HepG2 (cell line): ENCODE measurements around the gene CEP19. TPM values are rescaled to one million over a fixed set of nuclear protein-coding genes. Genes with fewer than 3 reads are reported as not detected.
A peak's percentile ranks its signal among the peaks of the same experiment; 100 is the strongest.

Experiments
- CBX5 ChIP-seq: sonication (generic); formaldehyde crosslinking; IDR thresholded peaks from 2 replicates; pipeline ENCODE4 v1.4.0; 2020; ENCODE audit warnings: missing genetic modification reagents, borderline replicate concordance
- CEBPG ChIP-seq: IDR thresholded peaks from 2 replicates; pipeline ENCODE4 v1.6.1; 2016
- HIVEP1 ChIP-seq: sonication (generic); formaldehyde crosslinking; IDR thresholded peaks from 2 replicates; pipeline ENCODE4 v1.4.0; 2020; ENCODE audit warnings: mild to moderate bottlenecking, missing genetic modification reagents
- KAT2B ChIP-seq: fragments of 150-350 bp; IDR thresholded peaks from 2 replicates; pipeline ENCODE4 v1.6.1; 2014; ENCODE audit warnings: low read depth, low read length, borderline replicate concordance
- KDM4B ChIP-seq: sonication (generic); formaldehyde crosslinking; IDR thresholded peaks from 2 replicates; pipeline ENCODE4 v1.4.0; 2020; ENCODE audit warnings: missing genetic modification reagents
- NCOA1 ChIP-seq: sonication (generic); formaldehyde crosslinking; IDR thresholded peaks from 2 replicates; pipeline ENCODE4 v1.9.0; 2021; ENCODE audit warnings: missing genetic modification reagents
- NKX3-1 ChIP-seq: sonication (generic); formaldehyde crosslinking; IDR thresholded peaks from 2 replicates; pipeline ENCODE4 v1.5.0; 2020; ENCODE audit warnings: missing genetic modification reagents
- RAD51 ChIP-seq: fragments of 450-650 bp; IDR thresholded peaks from 2 replicates; pipeline ENCODE4 v1.6.1; 2016; ENCODE audit warnings: borderline replicate concordance
- TAF1 ChIP-seq: sonication (generic); formaldehyde crosslinking; IDR thresholded peaks from 2 replicates; pipeline ENCODE4 v1.4.0; 2020; ENCODE audit warnings: missing genetic modification reagents
- ZSCAN12 ChIP-seq: sonication (generic); formaldehyde crosslinking; IDR thresholded peaks from 2 replicates; pipeline ENCODE4 v1.9.0; 2021; ENCODE audit warnings: mild to moderate bottlenecking, missing genetic modification reagents
- polyA plus RNA-seq, 8 experiments: library from polyadenylated mRNA; depleted of rRNA in 3 of 8; stranded (reverse) in 7 of 8; unstranded in 1 of 8; fragments of >200 nt; fragmentation: Illumina TruSeq in 4 of 8; extraction: Trizol in 4 of 8; gene quantifications; 2 replicates each; pipeline versions ENCODE4 v1.2.1 to v1.2.3, GENCODE V29; 2011 to 2016; ENCODE audit warnings: low read depth in 4 of 8, missing spikeins in 1 of 8, mixed read lengths in 1 of 8; ENCODE audit not compliant: insufficient read depth in 1 of 8
- total RNA-seq, 5 experiments: library from RNA; depleted of rRNA; stranded (reverse); fragments of >200 nt; fragmentation: Illumina TruSeq; extraction: Trizol; gene quantifications; 2 replicates each; pipeline ENCODE4 v1.2.3, GENCODE V29; 2016; ENCODE audit warnings: low read depth in 1 of 5
- TF ChIP-seq, protein P1 (sequence below): sonication (generic); formaldehyde crosslinking; IDR thresholded peaks from 2 replicates; pipeline ENCODE4 v1.5.0; 2020; ENCODE audit warnings: missing genetic modification reagents
- TF ChIP-seq, protein P2 (sequence below): sonication (generic); formaldehyde crosslinking; IDR thresholded peaks from 2 replicates; pipeline ENCODE4 v1.5.0; 2020; ENCODE audit warnings: mild to moderate bottlenecking, missing genetic modification reagents, borderline replicate concordance
- TF ChIP-seq, protein P3 (sequence below): sonication (generic); formaldehyde crosslinking; IDR thresholded peaks from 2 replicates; pipeline ENCODE4 v1.9.0; 2021; ENCODE audit warnings: missing genetic modification reagents, borderline replicate concordance
- TF ChIP-seq, protein P4 (sequence below): fragments of 450-650 bp; IDR thresholded peaks from 2 replicates; pipeline ENCODE4 v1.6.1; 2017; ENCODE audit warnings: mild to moderate bottlenecking
- TF ChIP-seq, protein P5 (sequence below): sonication (generic); formaldehyde crosslinking; IDR thresholded peaks from 2 replicates; pipeline ENCODE4 v1.4.0; 2020; ENCODE audit warnings: missing genetic modification reagents, borderline replicate concordance
- TF ChIP-seq, protein P6 (sequence below): sonication (generic); formaldehyde crosslinking; IDR thresholded peaks from 2 replicates; pipeline ENCODE4 v1.9.0; 2022; ENCODE audit warnings: missing genetic modification reagents, mild to moderate bottlenecking, borderline replicate concordance

Gene CEP19
- total and polyA plus RNA-seq, 2 of the 13 experiments (the other 11 are each of a cell fraction or from before 2014, with no cell fraction given) = 0.48 to 1.2 TPM

DNA sequence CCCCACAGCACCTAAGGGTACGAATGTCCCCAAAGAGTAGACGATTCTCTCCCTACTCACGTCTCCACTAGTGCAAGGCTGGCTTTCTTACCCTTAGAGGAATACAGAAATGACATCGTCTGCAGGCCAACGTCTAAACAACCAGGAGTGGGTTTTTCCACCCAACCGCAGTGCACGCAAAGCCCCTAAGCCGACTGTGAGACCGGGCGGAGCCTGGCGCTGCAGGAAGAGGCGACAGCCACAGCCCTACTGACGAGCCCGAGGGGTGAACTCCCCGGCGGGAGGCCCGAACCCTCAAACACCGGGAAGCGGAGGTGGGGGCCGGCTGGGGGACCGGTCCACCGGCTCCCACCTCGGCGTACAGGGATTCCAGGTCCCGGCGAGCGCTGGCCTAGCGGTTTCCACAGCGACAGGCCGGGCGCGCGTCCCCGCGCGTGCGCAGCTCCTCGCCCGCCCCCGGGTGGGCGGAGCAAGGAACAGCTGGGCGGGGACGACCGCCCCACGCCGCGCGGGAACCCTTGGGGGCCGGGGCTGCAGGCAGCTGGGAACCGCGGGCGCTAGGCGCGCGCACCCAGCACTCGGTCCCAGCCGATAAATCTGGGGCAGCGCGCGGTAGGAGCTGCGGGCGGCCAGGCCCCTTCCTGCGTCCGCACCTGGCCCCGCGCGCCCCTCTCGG, at the start of gene CEP19, which contains the start of gene PIGX (continued):
- TF ChIP-seq, protein P1, sequence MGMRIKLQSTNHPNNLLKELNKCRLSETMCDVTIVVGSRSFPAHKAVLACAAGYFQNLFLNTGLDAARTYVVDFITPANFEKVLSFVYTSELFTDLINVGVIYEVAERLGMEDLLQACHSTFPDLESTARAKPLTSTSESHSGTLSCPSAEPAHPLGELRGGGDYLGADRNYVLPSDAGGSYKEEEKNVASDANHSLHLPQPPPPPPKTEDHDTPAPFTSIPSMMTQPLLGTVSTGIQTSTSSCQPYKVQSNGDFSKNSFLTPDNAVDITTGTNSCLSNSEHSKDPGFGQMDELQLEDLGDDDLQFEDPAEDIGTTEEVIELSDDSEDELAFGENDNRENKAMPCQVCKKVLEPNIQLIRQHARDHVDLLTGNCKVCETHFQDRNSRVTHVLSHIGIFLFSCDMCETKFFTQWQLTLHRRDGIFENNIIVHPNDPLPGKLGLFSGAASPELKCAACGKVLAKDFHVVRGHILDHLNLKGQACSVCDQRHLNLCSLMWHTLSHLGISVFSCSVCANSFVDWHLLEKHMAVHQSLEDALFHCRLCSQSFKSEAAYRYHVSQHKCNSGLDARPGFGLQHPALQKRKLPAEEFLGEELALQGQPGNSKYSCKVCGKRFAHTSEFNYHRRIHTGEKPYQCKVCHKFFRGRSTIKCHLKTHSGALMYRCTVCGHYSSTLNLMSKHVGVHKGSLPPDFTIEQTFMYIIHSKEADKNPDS (CRISPR knock-in tag) = 0 out of 2 replicates have a peak, but pooled peaks have one; percentile 22
- TF ChIP-seq ZSCAN12 (CRISPR knock-in tag) (0 out of 2 replicates have a peak, but pooled peaks have one; percentile 33), CBX5 (CRISPR knock-in tag) (peak; percentile 19; the same call in 1 of the 2 replicates), HIVEP1 (CRISPR knock-in tag) (no peak), KDM4B (no peak), RAD51 (no peak), CEBPG (CRISPR knock-in tag) (no peak), NCOA1 (CRISPR knock-in tag) (peak; percentile 81; the same call in 1 of the 2 replicates), KAT2B (no peak), TAF1 (CRISPR knock-in tag) (no peak), NKX3-1 (CRISPR knock-in tag) (no peak)
- TF ChIP-seq, protein P2, sequence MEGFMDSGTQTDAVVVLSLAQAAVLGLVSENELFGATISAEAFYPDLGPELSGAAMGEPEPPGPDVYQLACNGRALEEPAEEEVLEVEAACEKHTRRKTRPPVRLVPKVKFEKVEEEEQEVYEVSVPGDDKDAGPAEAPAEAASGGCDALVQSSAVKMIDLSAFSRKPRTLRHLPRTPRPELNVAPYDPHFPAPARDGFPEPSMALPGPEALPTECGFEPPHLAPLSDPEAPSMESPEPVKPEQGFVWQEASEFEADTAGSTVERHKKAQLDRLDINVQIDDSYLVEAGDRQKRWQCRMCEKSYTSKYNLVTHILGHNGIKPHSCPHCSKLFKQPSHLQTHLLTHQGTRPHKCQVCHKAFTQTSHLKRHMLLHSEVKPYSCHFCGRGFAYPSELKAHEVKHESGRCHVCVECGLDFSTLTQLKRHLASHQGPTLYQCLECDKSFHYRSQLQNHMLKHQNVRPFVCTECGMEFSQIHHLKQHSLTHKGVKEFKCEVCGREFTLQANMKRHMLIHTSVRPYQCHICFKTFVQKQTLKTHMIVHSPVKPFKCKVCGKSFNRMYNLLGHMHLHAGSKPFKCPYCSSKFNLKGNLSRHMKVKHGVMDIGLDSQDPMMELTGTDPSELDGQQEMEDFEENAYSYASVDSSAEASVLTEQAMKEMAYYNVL (CRISPR knock-in tag) = no peak
- TF ChIP-seq, protein P3, sequence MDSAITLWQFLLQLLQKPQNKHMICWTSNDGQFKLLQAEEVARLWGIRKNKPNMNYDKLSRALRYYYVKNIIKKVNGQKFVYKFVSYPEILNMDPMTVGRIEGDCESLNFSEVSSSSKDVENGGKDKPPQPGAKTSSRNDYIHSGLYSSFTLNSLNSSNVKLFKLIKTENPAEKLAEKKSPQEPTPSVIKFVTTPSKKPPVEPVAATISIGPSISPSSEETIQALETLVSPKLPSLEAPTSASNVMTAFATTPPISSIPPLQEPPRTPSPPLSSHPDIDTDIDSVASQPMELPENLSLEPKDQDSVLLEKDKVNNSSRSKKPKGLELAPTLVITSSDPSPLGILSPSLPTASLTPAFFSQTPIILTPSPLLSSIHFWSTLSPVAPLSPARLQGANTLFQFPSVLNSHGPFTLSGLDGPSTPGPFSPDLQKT (CRISPR knock-in tag) = no peak
- TF ChIP-seq, protein P4, sequence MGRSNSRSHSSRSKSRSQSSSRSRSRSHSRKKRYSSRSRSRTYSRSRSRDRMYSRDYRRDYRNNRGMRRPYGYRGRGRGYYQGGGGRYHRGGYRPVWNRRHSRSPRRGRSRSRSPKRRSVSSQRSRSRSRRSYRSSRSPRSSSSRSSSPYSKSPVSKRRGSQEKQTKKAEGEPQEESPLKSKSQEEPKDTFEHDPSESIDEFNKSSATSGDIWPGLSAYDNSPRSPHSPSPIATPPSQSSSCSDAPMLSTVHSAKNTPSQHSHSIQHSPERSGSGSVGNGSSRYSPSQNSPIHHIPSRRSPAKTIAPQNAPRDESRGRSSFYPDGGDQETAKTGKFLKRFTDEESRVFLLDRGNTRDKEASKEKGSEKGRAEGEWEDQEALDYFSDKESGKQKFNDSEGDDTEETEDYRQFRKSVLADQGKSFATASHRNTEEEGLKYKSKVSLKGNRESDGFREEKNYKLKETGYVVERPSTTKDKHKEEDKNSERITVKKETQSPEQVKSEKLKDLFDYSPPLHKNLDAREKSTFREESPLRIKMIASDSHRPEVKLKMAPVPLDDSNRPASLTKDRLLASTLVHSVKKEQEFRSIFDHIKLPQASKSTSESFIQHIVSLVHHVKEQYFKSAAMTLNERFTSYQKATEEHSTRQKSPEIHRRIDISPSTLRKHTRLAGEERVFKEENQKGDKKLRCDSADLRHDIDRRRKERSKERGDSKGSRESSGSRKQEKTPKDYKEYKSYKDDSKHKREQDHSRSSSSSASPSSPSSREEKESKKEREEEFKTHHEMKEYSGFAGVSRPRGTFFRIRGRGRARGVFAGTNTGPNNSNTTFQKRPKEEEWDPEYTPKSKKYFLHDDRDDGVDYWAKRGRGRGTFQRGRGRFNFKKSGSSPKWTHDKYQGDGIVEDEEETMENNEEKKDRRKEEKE = no peak
- TF ChIP-seq, protein P5, sequence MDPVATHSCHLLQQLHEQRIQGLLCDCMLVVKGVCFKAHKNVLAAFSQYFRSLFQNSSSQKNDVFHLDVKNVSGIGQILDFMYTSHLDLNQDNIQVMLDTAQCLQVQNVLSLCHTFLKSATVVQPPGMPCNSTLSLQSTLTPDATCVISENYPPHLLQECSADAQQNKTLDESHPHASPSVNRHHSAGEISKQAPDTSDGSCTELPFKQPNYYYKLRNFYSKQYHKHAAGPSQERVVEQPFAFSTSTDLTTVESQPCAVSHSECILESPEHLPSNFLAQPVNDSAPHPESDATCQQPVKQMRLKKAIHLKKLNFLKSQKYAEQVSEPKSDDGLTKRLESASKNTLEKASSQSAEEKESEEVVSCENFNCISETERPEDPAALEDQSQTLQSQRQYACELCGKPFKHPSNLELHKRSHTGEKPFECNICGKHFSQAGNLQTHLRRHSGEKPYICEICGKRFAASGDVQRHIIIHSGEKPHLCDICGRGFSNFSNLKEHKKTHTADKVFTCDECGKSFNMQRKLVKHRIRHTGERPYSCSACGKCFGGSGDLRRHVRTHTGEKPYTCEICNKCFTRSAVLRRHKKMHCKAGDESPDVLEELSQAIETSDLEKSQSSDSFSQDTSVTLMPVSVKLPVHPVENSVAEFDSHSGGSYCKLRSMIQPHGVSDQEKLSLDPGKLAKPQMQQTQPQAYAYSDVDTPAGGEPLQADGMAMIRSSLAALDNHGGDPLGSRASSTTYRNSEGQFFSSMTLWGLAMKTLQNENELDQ (CRISPR knock-in tag) = no peak
- TF ChIP-seq, protein P6, sequence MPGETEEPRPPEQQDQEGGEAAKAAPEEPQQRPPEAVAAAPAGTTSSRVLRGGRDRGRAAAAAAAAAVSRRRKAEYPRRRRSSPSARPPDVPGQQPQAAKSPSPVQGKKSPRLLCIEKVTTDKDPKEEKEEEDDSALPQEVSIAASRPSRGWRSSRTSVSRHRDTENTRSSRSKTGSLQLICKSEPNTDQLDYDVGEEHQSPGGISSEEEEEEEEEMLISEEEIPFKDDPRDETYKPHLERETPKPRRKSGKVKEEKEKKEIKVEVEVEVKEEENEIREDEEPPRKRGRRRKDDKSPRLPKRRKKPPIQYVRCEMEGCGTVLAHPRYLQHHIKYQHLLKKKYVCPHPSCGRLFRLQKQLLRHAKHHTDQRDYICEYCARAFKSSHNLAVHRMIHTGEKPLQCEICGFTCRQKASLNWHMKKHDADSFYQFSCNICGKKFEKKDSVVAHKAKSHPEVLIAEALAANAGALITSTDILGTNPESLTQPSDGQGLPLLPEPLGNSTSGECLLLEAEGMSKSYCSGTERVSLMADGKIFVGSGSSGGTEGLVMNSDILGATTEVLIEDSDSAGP = no peak
